ENCODE data around the gene KHDRBS1.
A peak's percentile ranks its signal among the peaks of the same experiment; 100 is the strongest.

Gene KHDRBS1

GRCh38 chr1:32025515-32025914 lies 11.8 kb downstream of the KHDRBS1 start (continued):
- TF ChIP-seq ZNF707 (tag by site-specific recombination; IDR thresholded peaks at IDR 0.05) (no peak), REST (tag by site-specific recombination; IDR thresholded peaks at IDR 0.05) (no peak), ZSCAN18 (tag by site-specific recombination; IDR thresholded peaks at IDR 0.05) (no peak), RBAK (tag by site-specific recombination; IDR thresholded peaks at IDR 0.05) (no peak), PATZ1 (tag by site-specific recombination; IDR thresholded peaks at IDR 0.05) (0 out of 2 replicates have a peak, but pooled peaks have one; percentile 34), ZNF629 (tag by site-specific recombination; IDR thresholded peaks at IDR 0.05) (no peak), ZNF174 (tag by site-specific recombination; IDR thresholded peaks at IDR 0.05) (no peak), ZNF266 (tag by site-specific recombination; IDR thresholded peaks at IDR 0.05; ENCODE audit: low read depth) (no peak), ZNF169 (tag by site-specific recombination; IDR thresholded peaks at IDR 0.05) (no peak), ZNF621 (tag by site-specific recombination; IDR thresholded peaks at IDR 0.05) (no peak), KLF17 (tag by site-specific recombination; IDR thresholded peaks at IDR 0.05) (peak; percentile 76), ZNF10 (tag by site-specific recombination; IDR thresholded peaks at IDR 0.05) (no peak), KLF10 (tag by site-specific recombination; IDR thresholded peaks at IDR 0.05) (no peak), ZNF37A (tag by site-specific recombination; IDR thresholded peaks at IDR 0.05) (no peak), FEZF1 (tag by site-specific recombination; IDR thresholded peaks at IDR 0.05) (no peak), SETDB1 (IDR thresholded peaks at IDR 0.05; ENCODE audit: insufficient read length, low read length) (no peak), INSM2 (tag by site-specific recombination; IDR thresholded peaks at IDR 0.05) (no peak), ZIC2 (tag by site-specific recombination; IDR thresholded peaks at IDR 0.05) (no peak), ZBTB17 (tag by site-specific recombination; IDR thresholded peaks at IDR 0.05) (no peak), ZNF571 (tag by site-specific recombination; IDR thresholded peaks at IDR 0.05) (no peak), ZNF521 (tag by site-specific recombination; IDR thresholded peaks at IDR 0.05) (no peak), ZFP37 (tag by site-specific recombination; IDR thresholded peaks at IDR 0.05) (no peak)
